ENCODE results near the gene RPL13.

The RPL13 gene

DNA sequence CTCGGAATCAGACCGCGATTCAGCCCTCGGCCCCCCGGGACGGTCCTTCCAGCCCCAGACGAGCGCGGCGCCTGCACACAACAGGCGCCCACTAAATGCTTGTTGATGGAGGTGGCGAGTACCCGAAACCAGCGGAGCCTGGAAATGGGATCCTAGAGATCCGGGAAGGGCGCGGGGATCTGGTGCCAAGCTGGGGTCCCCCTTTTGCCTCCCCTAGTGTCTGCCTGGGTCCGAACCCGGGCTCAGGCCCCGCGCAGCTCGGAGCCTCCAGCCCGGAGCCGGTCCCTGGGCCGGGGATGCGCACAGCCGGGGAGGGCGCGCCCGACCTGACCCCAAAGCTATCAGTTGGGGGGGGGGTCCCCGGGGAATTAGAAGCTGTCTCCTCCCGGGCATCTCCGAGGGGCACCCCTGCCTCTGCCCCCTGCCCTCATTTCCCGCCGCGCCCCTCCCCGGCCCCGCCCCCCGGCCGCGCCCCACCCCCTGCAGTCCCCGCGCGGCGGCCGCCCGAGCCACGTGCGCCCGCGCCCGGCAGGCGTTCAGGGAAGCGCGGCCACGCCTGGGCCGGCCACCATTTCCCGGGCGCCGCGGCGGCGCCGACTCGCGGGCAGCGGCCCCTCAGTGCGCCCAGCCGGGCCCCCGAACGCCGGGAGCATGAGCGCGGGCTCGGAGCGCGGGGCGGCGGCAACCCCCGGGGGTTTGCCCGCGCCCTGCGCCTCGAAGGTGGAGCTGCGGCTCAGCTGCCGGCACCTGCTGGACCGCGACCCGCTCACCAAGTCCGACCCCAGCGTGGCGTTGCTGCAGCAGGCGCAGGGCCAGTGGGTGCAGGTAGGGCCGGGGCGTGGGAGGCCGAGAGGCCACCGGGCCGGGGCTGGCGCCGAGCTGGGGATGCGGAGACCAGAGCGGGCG is 15.0 kb downstream of the RPL13 start, which contains the start of gene CPNE7:
Gene CPNE7 (plus strand): TSS at position 512 of the 906 bp plus-strand sequence. CDS start 140 bp downstream, at position 652.
- TF ChIP-seq OSR1 (CRISPR knock-in tag; IDR thresholded peaks at IDR 0.05) (no peak), ARNTL (CRISPR knock-in tag; IDR thresholded peaks at IDR 0.05; ENCODE audit: borderline replicate concordance, low read depth) (no peak), ZNF565 (CRISPR knock-in tag; conservative IDR thresholded peaks at IDR 0.05; ENCODE audit: low read depth) (no peak), GLIS3 (CRISPR knock-in tag; IDR thresholded peaks at IDR 0.05) (no peak), ZNF70 (CRISPR knock-in tag; IDR thresholded peaks at IDR 0.05) (no peak), RARB (CRISPR knock-in tag; IDR thresholded peaks at IDR 0.05) (no peak), ZNF8 (CRISPR knock-in tag; IDR thresholded peaks at IDR 0.05) (no peak), PPARA (CRISPR knock-in tag; IDR thresholded peaks at IDR 0.05; ENCODE audit: borderline replicate concordance) (no peak), ZC3H10 (CRISPR knock-in tag; IDR thresholded peaks at IDR 0.05) (no peak), TOX (CRISPR knock-in tag; IDR thresholded peaks at IDR 0.05; ENCODE audit: borderline replicate concordance) (no peak), ZFP3 (CRISPR knock-in tag; IDR thresholded peaks at IDR 0.05) (no peak), TCF4 (CRISPR knock-in tag; IDR thresholded peaks at IDR 0.05; ENCODE audit: borderline replicate concordance) (no peak), BACH2 (CRISPR knock-in tag; IDR thresholded peaks at IDR 0.05; ENCODE audit: borderline replicate concordance) (no peak), ISL1 (CRISPR knock-in tag; IDR thresholded peaks at IDR 0.05) (no peak)
- TF ChIP-seq, protein P1, sequence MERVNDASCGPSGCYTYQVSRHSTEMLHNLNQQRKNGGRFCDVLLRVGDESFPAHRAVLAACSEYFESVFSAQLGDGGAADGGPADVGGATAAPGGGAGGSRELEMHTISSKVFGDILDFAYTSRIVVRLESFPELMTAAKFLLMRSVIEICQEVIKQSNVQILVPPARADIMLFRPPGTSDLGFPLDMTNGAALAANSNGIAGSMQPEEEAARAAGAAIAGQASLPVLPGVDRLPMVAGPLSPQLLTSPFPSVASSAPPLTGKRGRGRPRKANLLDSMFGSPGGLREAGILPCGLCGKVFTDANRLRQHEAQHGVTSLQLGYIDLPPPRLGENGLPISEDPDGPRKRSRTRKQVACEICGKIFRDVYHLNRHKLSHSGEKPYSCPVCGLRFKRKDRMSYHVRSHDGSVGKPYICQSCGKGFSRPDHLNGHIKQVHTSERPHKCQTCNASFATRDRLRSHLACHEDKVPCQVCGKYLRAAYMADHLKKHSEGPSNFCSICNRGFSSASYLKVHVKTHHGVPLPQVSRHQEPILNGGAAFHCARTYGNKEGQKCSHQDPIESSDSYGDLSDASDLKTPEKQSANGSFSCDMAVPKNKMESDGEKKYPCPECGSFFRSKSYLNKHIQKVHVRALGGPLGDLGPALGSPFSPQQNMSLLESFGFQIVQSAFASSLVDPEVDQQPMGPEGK (CRISPR knock-in tag; IDR thresholded peaks at IDR 0.05; ENCODE audit: borderline replicate concordance), result no peak
- TF ChIP-seq, protein P2, sequence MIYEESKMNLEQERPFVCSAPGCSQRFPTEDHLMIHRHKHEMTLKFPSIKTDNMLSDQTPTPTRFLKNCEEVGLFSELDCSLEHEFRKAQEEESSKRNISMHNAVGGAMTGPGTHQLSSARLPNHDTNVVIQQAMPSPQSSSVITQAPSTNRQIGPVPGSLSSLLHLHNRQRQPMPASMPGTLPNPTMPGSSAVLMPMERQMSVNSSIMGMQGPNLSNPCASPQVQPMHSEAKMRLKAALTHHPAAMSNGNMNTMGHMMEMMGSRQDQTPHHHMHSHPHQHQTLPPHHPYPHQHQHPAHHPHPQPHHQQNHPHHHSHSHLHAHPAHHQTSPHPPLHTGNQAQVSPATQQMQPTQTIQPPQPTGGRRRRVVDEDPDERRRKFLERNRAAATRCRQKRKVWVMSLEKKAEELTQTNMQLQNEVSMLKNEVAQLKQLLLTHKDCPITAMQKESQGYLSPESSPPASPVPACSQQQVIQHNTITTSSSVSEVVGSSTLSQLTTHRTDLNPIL (CRISPR knock-in tag; IDR thresholded peaks at IDR 0.05; ENCODE audit: low read depth), result no peak
- TF ChIP-seq, protein P3, sequence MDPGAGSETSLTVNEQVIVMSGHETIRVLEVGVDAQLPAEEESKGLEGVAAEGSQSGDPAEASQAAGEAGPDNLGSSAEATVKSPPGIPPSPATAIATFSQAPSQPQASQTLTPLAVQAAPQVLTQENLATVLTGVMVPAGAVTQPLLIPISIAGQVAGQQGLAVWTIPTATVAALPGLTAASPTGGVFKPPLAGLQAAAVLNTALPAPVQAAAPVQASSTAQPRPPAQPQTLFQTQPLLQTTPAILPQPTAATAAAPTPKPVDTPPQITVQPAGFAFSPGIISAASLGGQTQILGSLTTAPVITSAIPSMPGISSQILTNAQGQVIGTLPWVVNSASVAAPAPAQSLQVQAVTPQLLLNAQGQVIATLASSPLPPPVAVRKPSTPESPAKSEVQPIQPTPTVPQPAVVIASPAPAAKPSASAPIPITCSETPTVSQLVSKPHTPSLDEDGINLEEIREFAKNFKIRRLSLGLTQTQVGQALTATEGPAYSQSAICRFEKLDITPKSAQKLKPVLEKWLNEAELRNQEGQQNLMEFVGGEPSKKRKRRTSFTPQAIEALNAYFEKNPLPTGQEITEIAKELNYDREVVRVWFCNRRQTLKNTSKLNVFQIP (CRISPR knock-in tag; IDR thresholded peaks at IDR 0.05; ENCODE audit: borderline replicate concordance, low read depth), result no peak
- no peak for ATAC-seq

DNA sequence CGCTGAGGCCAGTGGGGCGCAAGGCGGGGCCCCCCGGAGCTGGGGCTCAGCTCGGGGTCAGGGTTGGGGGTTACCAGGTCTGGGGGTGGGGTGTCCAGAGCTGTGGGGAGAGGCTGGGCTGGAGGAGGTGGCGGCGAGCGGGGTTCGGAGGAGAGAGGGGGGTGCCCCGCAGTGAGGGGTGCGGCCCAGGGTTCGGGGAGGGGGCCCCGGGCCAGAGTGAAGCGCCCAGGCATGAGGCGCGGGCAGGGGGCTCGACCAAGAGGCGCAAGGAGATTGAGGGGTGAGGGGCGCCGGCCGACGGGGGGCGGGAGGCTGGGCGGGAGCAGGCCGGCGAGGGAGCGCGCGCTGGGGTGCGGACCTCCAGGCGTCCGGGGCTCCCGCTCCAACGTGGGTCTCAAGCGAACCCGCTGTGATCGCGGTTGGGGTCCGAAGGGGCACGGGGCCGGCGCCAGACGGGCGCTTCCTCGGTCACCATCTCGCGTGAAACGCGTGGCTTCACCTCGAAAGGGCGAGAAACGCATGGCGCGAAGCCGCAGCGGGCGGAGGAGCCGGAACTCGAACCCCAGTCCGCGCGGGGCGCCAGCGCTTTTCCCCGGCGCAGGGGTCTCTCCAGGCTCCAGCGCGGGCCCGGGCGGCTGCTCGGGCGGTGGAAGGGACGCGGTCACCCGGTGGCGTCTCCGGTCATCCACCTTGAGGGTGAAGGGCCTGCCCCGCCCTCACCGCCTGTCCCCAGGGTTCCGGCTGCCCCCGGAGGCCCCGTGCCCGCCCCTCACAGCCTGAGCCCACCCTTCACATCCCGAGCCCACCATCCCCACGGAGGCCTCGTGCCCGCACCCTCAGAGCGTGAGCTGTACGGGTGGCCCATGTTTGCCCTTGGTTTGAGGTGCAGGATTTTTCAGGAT is 15.9 kb downstream of the RPL13 start:
- ATAC-seq, result no peak
- no peak for TF ChIP-seq ZNF565 (CRISPR knock-in tag; conservative IDR thresholded peaks at IDR 0.05; ENCODE audit: low read depth)
- TF ChIP-seq BACH2 (CRISPR knock-in tag; IDR thresholded peaks at IDR 0.05; ENCODE audit: borderline replicate concordance), result no peak
- TF ChIP-seq TCF4 (CRISPR knock-in tag; IDR thresholded peaks at IDR 0.05; ENCODE audit: borderline replicate concordance), result no peak
- TF ChIP-seq ZFP3 (CRISPR knock-in tag; IDR thresholded peaks at IDR 0.05), result no peak
- TF ChIP-seq, protein P2 (CRISPR knock-in tag; IDR thresholded peaks at IDR 0.05; ENCODE audit: low read depth), result no peak
- TF ChIP-seq, protein P4, sequence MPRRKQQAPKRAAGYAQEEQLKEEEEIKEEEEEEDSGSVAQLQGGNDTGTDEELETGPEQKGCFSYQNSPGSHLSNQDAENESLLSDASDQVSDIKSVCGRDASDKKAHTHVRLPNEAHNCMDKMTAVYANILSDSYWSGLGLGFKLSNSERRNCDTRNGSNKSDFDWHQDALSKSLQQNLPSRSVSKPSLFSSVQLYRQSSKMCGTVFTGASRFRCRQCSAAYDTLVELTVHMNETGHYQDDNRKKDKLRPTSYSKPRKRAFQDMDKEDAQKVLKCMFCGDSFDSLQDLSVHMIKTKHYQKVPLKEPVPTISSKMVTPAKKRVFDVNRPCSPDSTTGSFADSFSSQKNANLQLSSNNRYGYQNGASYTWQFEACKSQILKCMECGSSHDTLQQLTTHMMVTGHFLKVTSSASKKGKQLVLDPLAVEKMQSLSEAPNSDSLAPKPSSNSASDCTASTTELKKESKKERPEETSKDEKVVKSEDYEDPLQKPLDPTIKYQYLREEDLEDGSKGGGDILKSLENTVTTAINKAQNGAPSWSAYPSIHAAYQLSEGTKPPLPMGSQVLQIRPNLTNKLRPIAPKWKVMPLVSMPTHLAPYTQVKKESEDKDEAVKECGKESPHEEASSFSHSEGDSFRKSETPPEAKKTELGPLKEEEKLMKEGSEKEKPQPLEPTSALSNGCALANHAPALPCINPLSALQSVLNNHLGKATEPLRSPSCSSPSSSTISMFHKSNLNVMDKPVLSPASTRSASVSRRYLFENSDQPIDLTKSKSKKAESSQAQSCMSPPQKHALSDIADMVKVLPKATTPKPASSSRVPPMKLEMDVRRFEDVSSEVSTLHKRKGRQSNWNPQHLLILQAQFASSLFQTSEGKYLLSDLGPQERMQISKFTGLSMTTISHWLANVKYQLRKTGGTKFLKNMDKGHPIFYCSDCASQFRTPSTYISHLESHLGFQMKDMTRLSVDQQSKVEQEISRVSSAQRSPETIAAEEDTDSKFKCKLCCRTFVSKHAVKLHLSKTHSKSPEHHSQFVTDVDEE (CRISPR knock-in tag; IDR thresholded peaks at IDR 0.05), result no peak
- TF ChIP-seq ISL1 (CRISPR knock-in tag; IDR thresholded peaks at IDR 0.05), result no peak
- TF ChIP-seq SNAI2 (CRISPR knock-in tag; IDR thresholded peaks at IDR 0.05), result no peak
- TF ChIP-seq, protein P3 (CRISPR knock-in tag; IDR thresholded peaks at IDR 0.05; ENCODE audit: borderline replicate concordance, low read depth), result no peak
- TF ChIP-seq ZNF70 (CRISPR knock-in tag; IDR thresholded peaks at IDR 0.05), result no peak

Data from SK-N-SH treated with all-trans-retinoic acid at 6 μM for 48 hours (cell line).